H1 (cell line): Measurements from ENCODE around the gene THAP4. TPM values are rescaled to one million over a fixed set of nuclear protein-coding genes. Genes with fewer than 3 reads are reported as not detected.

Source experiments
- CBX5 ChIP-seq: fragments of 300-800, 300-1000 bp; sonication (generic); IDR thresholded peaks from 2 replicates; pipeline ENCODE4 v1.7.1; 2016; ENCODE audit warnings: antibody characterized with exemption, low read length, low read depth
- KDM5A ChIP-seq: fragments of 200-600 bp; IDR thresholded peaks from 2 replicates; pipeline ENCODE4 v1.7.1; 2012; ENCODE audit warnings: mild to moderate bottlenecking, low read length, inconsistent platforms, mixed read lengths
- PHF8 ChIP-seq: fragments of 200-600 bp; sonication (generic); conservative IDR thresholded peaks from 2 replicates; pipeline ENCODE4 v1.7.1; 2012; ENCODE audit warnings: low read depth, mild to moderate bottlenecking, inconsistent platforms, low read length, moderate library complexity
- SP1 ChIP-seq: IDR thresholded peaks from 2 replicates; pipeline ENCODE4 v1.6.1; 2011; ENCODE audit warnings: low read depth, low read length
- polyA plus RNA-seq, 7 experiments: library from polyadenylated mRNA; depleted of rRNA in 3 of 7; stranded (reverse) in 5 of 7; unstranded in 2 of 7; fragments of >200 nt in 5 of 7; fragments of 200-250 nt in 2 of 7; gene quantifications; 1 replicate in 5 of 7; 2 replicates in 1 of 7; 4 replicates in 1 of 7; pipeline versions ENCODE4 v1.2.1 to v1.2.3, GENCODE V29; 2011 to 2013; ENCODE audit warnings: missing spikeins in 2 of 7, mixed read lengths in 2 of 7
- total RNA-seq: library from RNA; stranded (reverse); fragmentation: NEBNext Ultra II Directional; extraction: Animal tissue kit (Norgen Biotek cat#: 25700); gene quantifications from 2 replicates; pipeline ENCODE4 v1.2.1, GENCODE V29; 2021

Gene THAP4
- total and polyA plus RNA-seq, 2 of the 8 experiments (the other 6 are each of a cell fraction or from before 2014, with no cell fraction given), result 78.9 to 83.6 TPM

GRCh38 chr2:241602720-241603119 is 34.2 kb downstream of the THAP4 start (continued):
- TF ChIP-seq PHF8, result no peak
- TF ChIP-seq SP1, result no peak
- TF ChIP-seq KDM5A, result no peak
- no peak for TF ChIP-seq CBX5
